Activated CD8-positive, alpha-beta memory T cell treated with anti-CD3 and anti-CD28 coated beads, Interleukin-2, amount 50 U/mL, for 24 hours (primary cell): ENCODE measurements around the gene EFCAB14.
"Not testable (repeated sequence)": the region's sequence is repeated elsewhere in the genome, so short reads cannot be mapped to it uniquely, and the experiment has no call there.

Source experiments
- DNase-seq: peaks from one replicate; pipeline ENCODE4 v3.0.0-alpha.2; 2020; ENCODE audit errors: extremely low read depth

The EFCAB14 gene

GRCh38 chr1:46723901-46724300 is 5.0 kb upstream of the EFCAB14 start:
- DNase-seq, result no peak

GRCh38 chr1:46721686-46722205 is 2.8 kb upstream of the EFCAB14 start:
- no peak for DNase-seq

- no peak for DNase-seq
These were observed 2.3 kb upstream of the EFCAB14 start for GRCh38 chr1:46721204-46721603.

GRCh38 chr1:46720319-46720718 is 1.4 kb upstream of the EFCAB14 start:
- DNase-seq, result not testable (repeated sequence)

- DNase-seq, result no peak
These were observed 775 bp upstream of the EFCAB14 start for GRCh38 chr1:46719689-46720088.

GRCh38 chr1:46718340-46718726 is 581 bp downstream of the EFCAB14 start:
- DNase-seq, result no peak

GRCh38 chr1:46717654-46718053 is 1.3 kb downstream of the EFCAB14 start:
- no peak for DNase-seq

- DNase-seq, result no peak
These were observed 3.9 kb downstream of the EFCAB14 start for GRCh38 chr1:46714976-46715375.

GRCh38 chr1:46708121-46708520 is 10.8 kb downstream of the EFCAB14 start:
- no peak for DNase-seq

GRCh38 chr1:46705408-46705807 is 13.5 kb downstream of the EFCAB14 start:
- no peak for DNase-seq

GRCh38 chr1:46703927-46704641 is 14.8 kb downstream of the EFCAB14 start:
- DNase-seq, result no peak

GRCh38 chr1:46699666-46700065 is 19.2 kb downstream of the EFCAB14 start:
- DNase-seq, result no peak

- DNase-seq, result no peak
These were observed 21.9 kb downstream of the EFCAB14 start for GRCh38 chr1:46697053-46697452.

GRCh38 chr1:46694676-46695075 is 24.2 kb downstream of the EFCAB14 start:
- DNase-seq, result not testable (repeated sequence)

- no peak for DNase-seq
These were observed 25.8 kb downstream of the EFCAB14 start for GRCh38 chr1:46692811-46693770.

GRCh38 chr1:46691997-46692790 is 26.7 kb downstream of the EFCAB14 start:
- no peak for DNase-seq

- DNase-seq, result no peak
These were observed 27.9 kb downstream of the EFCAB14 start for GRCh38 chr1:46690931-46691421.

- DNase-seq, result no peak
These were observed 29.0 kb downstream of the EFCAB14 start for GRCh38 chr1:46689897-46690296.

- DNase-seq, result no peak
These were observed 29.6 kb downstream of the EFCAB14 start for GRCh38 chr1:46689356-46689755.

- no peak for DNase-seq
These were observed 30.9 kb downstream of the EFCAB14 start for GRCh38 chr1:46687921-46688509.

GRCh38 chr1:46687093-46687659 is 31.7 kb downstream of the EFCAB14 start:
- no peak for DNase-seq
